OCI-LY1 (cell line): ENCODE results near the gene EVPL.
A peak's percentile ranks its signal among the peaks of the same experiment; 100 is the strongest.

Experiments
- H2AFZ ChIP-seq: fragments of 200-600 bp; sonication (generic), shearing (Covaris generic); 2 replicates; pipeline ENCODE4 v1.6.0; 2014; ENCODE audit warnings: antibody characterized with exemption, mild to moderate bottlenecking, low read length
- H3F3A ChIP-seq: fragments of 200-600 bp; sonication (generic), shearing (Covaris generic); 2 replicates; pipeline ENCODE4 v1.6.0; 2014; ENCODE audit warnings: mild to moderate bottlenecking, antibody characterized with exemption, low read length, moderate library complexity; ENCODE audit not compliant: insufficient read depth
- H3K27ac ChIP-seq: fragments of 200-600 bp; sonication (generic); 2 replicates; pipeline ENCODE4 v1.5.1; 2014; ENCODE audit warnings: low read length, mixed run types, mild to moderate bottlenecking, low read depth; ENCODE audit not compliant: poor library complexity, severe bottlenecking
- H3K27me3 ChIP-seq: fragments of 200-600 bp; sonication (generic); 2 replicates; pipeline ENCODE4 v1.6.0; 2014; ENCODE audit warnings: antibody characterized with exemption, mild to moderate bottlenecking, low read length, moderate library complexity; ENCODE audit not compliant: insufficient read depth
- H3K36me3 ChIP-seq: fragments of 200-600 bp; sonication (generic); 2 replicates; pipeline ENCODE4 v1.6.1; 2014; ENCODE audit warnings: mild to moderate bottlenecking, antibody characterized with exemption, low read length, moderate library complexity, mixed read lengths; ENCODE audit not compliant: insufficient read depth
- H3K4me1 ChIP-seq: fragments of 200-600 bp; sonication (generic); 2 replicates; pipeline ENCODE4 v1.5.1; 2014; ENCODE audit warnings: mild to moderate bottlenecking, low read length, moderate library complexity; ENCODE audit not compliant: insufficient read depth, severe bottlenecking
- H3K4me2 ChIP-seq: fragments of 200-600 bp; sonication (generic), shearing (Covaris generic); 2 replicates; pipeline ENCODE4 v1.6.1; 2014; ENCODE audit warnings: low read length
- H3K4me3 ChIP-seq: fragments of 200-600 bp; sonication (generic); 2 replicates; pipeline ENCODE4 v1.5.1; 2014; ENCODE audit warnings: low read length, low read depth, mild to moderate bottlenecking, mixed read lengths; ENCODE audit not compliant: poor library complexity, severe bottlenecking
- H3K79me2 ChIP-seq: fragments of 200-600 bp; shearing (Covaris generic); 2 replicates; pipeline ENCODE4 v1.6.1; 2016; ENCODE audit warnings: mixed run types, low read length, mixed read lengths; ENCODE audit not compliant: insufficient read depth
- H3K9ac ChIP-seq: fragments of 200-600 bp; sonication (generic), shearing (Covaris generic); 2 replicates; pipeline ENCODE4 v1.6.1; 2014; ENCODE audit warnings: mild to moderate bottlenecking, low read length, mixed read lengths
- H3K9me2 ChIP-seq: fragments of 200-600 bp; sonication (generic), shearing (Covaris generic); 2 replicates; pipeline ENCODE4 v1.6.1; 2014; ENCODE audit warnings: low read depth, mild to moderate bottlenecking, low read length, mixed read lengths
- H3K9me3 ChIP-seq: fragments of 200-600 bp; shearing (Covaris generic); 2 replicates; pipeline ENCODE4 v1.6.1; 2014; ENCODE audit warnings: low read length, mixed read lengths
- H4K20me1 ChIP-seq: fragments of 200-600 bp; sonication (generic), shearing (Covaris generic); 2 replicates; pipeline ENCODE4 v1.6.0; 2016; ENCODE audit warnings: mild to moderate bottlenecking, low read length; ENCODE audit not compliant: insufficient read depth
- CTCF ChIP-seq: fragments of 200-600 bp; sonication (generic), shearing (Covaris generic); IDR thresholded peaks from 2 replicates; pipeline ENCODE4 v1.5.1; 2017; ENCODE audit warnings: mild to moderate bottlenecking, antibody characterized with exemption, low read length, moderate library complexity, mixed read lengths
- EZH2 ChIP-seq: fragments of 200-600 bp; sonication (generic), shearing (Covaris generic); IDR thresholded peaks from 2 replicates; pipeline ENCODE4 v1.8.0; 2017; ENCODE audit warnings: borderline replicate concordance, mixed run types, mild to moderate bottlenecking, antibody characterized with exemption, low read length, moderate library complexity, mixed read lengths

The EVPL gene

GRCh38 chr17:76014925-76015261, 12.2 kb downstream of the EVPL start:
- no peaks in the 10 kb centered on the region for H3F3A ChIP-seq
- TF ChIP-seq EZH2 (no peak), CTCF (no peak)
- H4K20me1 ChIP-seq: no peaks in the 10 kb centered on the region
- H3K27ac ChIP-seq: no peak overlapping the region
- H3K9me2 ChIP-seq: no peaks in the 10 kb centered on the region
- H3K27me3 ChIP-seq: peaks cover 7% of the 10 kb centered on the region; the same call in 1 of the 2 replicates
- no peak overlapping the region for H2AFZ ChIP-seq
- no peaks in the 10 kb centered on the region for H3K79me2 ChIP-seq
- H3K4me3 ChIP-seq: no peak overlapping the region
- H3K4me2 ChIP-seq: no peak overlapping the region
- H3K36me3 ChIP-seq: no peaks in the 10 kb centered on the region
- H3K9ac ChIP-seq: no peak overlapping the region
- no peaks in the 10 kb centered on the region for H3K9me3 ChIP-seq
- H3K4me1 ChIP-seq: no peaks in the 10 kb centered on the region

- H4K20me1 ChIP-seq: no peaks in the 10 kb centered on the region
- no peaks in the 10 kb centered on the region for H3K4me1 ChIP-seq
- TF ChIP-seq EZH2 (no peak), CTCF (peak; percentile 84)
- H3K9me3 ChIP-seq: no peaks in the 10 kb centered on the region
- no peaks in the 10 kb centered on the region for H3K36me3 ChIP-seq
- no peak overlapping the region for H2AFZ ChIP-seq
- H3K4me3 ChIP-seq: no peak overlapping the region
- no peak overlapping the region for H3K4me2 ChIP-seq
- no peaks in the 10 kb centered on the region for H3K79me2 ChIP-seq
- H3K27ac ChIP-seq: no peak overlapping the region
- no peaks in the 10 kb centered on the region for H3F3A ChIP-seq
- H3K9ac ChIP-seq: no peak overlapping the region
- H3K9me2 ChIP-seq: no peaks in the 10 kb centered on the region
- H3K27me3 ChIP-seq: peaks cover 8% of the 10 kb centered on the region; the same call in 1 of the 2 replicates
Observed at GRCh38 chr17:76014100-76014924, 12.8 kb downstream of the EVPL start.

- H4K20me1 ChIP-seq: no peaks in the 10 kb centered on the region
- H3K27ac ChIP-seq: no peak overlapping the region
- no peak overlapping the region for H3K4me3 ChIP-seq
- no peak overlapping the region for H3K4me2 ChIP-seq
- no peaks in the 10 kb centered on the region for H3K9me3 ChIP-seq
- no peaks in the 10 kb centered on the region for H3K9me2 ChIP-seq
- H3K36me3 ChIP-seq: no peaks in the 10 kb centered on the region
- no peak overlapping the region for H3K9ac ChIP-seq
- H3K27me3 ChIP-seq: peaks cover 8% of the 10 kb centered on the region; the same call in 1 of the 2 replicates
- no peaks in the 10 kb centered on the region for H3F3A ChIP-seq
- no peaks in the 10 kb centered on the region for H3K79me2 ChIP-seq
- TF ChIP-seq EZH2 (no peak), CTCF (no peak)
- H2AFZ ChIP-seq: no peak overlapping the region
- no peaks in the 10 kb centered on the region for H3K4me1 ChIP-seq
Observed at GRCh38 chr17:76013377-76013932, 13.7 kb downstream of the EVPL start.
